Pancreas (tissue), 10 donors: ENCODE data around the gene MYO1E. TPM values are rescaled to one million over a fixed set of nuclear protein-coding genes. Genes with fewer than 3 reads are reported as not detected.

Source experiments
- ATAC-seq, 4 donors: fragments of 200-7000 bp; cut with Tn5 transposase; one replicate each; pipeline versions ENCODE4 v1.8.0 to v1.9.1; 2020; ENCODE audit warnings: mild to moderate bottlenecking in 4 of 4, moderate library complexity in 4 of 4
- DNase-seq, 6 donors: peaks; one replicate each; pipeline ENCODE4 v3.0.0-alpha.2; 2020
- FAIRE-seq: peaks from 2 replicates; lab custom pipeline; 2012; peaks lifted over from hg19 to GRCh38; lab: Jason Lieb, UNC
- H3K27ac ChIP-seq, 4 donors: fragments of 200-600 bp; sonication (generic); 1 replicate in 3 of 4; 2 replicates in 1 of 4; pipeline versions ENCODE4 v1.5.0 to v1.8.0; 2020
- H3K27me3 ChIP-seq, 4 donors: fragments of 200-600 bp; one replicate each; pipeline ENCODE4 v1.8.0; 2021
- H3K36me3 ChIP-seq, 3 donors: fragments of 200-600 bp; sonication (generic) in 1 of 3; one replicate each; pipeline versions ENCODE4 v1.5.0 to v1.8.0; 2020 to 2021
- H3K4me1 ChIP-seq, 3 donors: fragments of 200-600 bp; one replicate each; pipeline ENCODE4 v1.8.0; 2021
- H3K4me3 ChIP-seq, 4 donors: fragments of 200-600 bp; sonication (generic) in 2 of 4; one replicate each; pipeline versions ENCODE4 v1.5.0 to v1.8.0; 2020 to 2021
- H3K9me3 ChIP-seq, 4 donors: fragments of 200-600 bp; one replicate each; pipeline ENCODE4 v1.8.0; 2021
- CTCF ChIP-seq, 4 donors: fragments of 200-600 bp; sonication (generic) in 3 of 4; IDR thresholded peaks; one replicate each; pipeline versions ENCODE4 v1.5.0 to v1.8.0; 2021; ENCODE audit warnings: antibody characterized with exemption in 4 of 4
- WGBS, 2 donors: extraction: QIAGEN DNeasy Blood & Tissue Kit; methylation state at CpG; one replicate each; pipeline ENCODE4 v1.1.7; 2013; 5-methylcytosine and 5-hydroxymethylcytosine counted together
- intact Hi-C, 3 donors: fragments of 100-400 bp; cut with DNase I; formaldehyde crosslinking; loops; one replicate each; pipeline versions ENCODE4 v1.11.1 to v1.14.2; 2022
- polyA plus RNA-seq, 2 donors: library from polyadenylated mRNA; stranded (reverse); fragments of 200-250 nt; gene quantifications; one replicate each; pipeline ENCODE4 v1.2.3, GENCODE V29; 2013
- total RNA-seq, 6 donors: library from RNA; stranded (reverse); fragmentation: NEBNext Ultra II Directional in 4 of 6; extraction: Animal tissue kit (Norgen Biotek cat#: 25700) in 4 of 6; gene quantifications; one replicate each; pipeline versions ENCODE4 v1.2.1 to v1.2.4, GENCODE V29; 2021 to 2023
- donor health status: healthy with polysubstance abuse.
- donor health status: DM: no; HTN: no; CAD: no; lungs with moderate emphysema.
- donor health status: DM: no; HTN: no; CAD: no.
- donor health status: control.
- donor health status: control.
- donor health status: Bipolar disorder and iron deficiency.
- donor health status: DM: yes; HTN: yes; CAD: no.
- donor health status: DM: no; HTN: no; CAD: no.
- donor health status: DM: no; HTN: no; CAD: no.
- donor health status: DM: yes; HTN: yes; CAD: no.

The MYO1E gene
- total and polyA plus RNA-seq, 8 donors: 7.8 to 81.1 (median 25.6) TPM

- FAIRE-seq (no peak), ATAC-seq (no peak), DNase-seq (no peak)
- H3K27ac ChIP-seq: no peak overlapping the region
- intact Hi-C loops: no loop called here
- no peaks in the 10 kb centered on the region for H3K27me3 ChIP-seq
- no peak overlapping the region for H3K4me3 ChIP-seq
- WGBS, 2 donors: 59 to 60% methylated on average over 4 of the region's 4 CpGs
- no peaks in the 10 kb centered on the region for H3K36me3 ChIP-seq
- no peak for TF ChIP-seq CTCF (IDR thresholded peaks at IDR 0.05)
- H3K9me3 ChIP-seq: no peaks in the 10 kb centered on the region
- H3K4me1 ChIP-seq: no peaks in the 10 kb centered on the region
These were observed 44.1 kb upstream of the MYO1E start for GRCh38 chr15:59416816-59417215.

GRCh38 chr15:59413577-59413976 lies 40.9 kb upstream of the MYO1E start:
- FAIRE-seq (no peak), ATAC-seq (no peak), DNase-seq (no peak)
- no peak for TF ChIP-seq CTCF (IDR thresholded peaks at IDR 0.05)
- H3K27ac ChIP-seq: no peak overlapping the region
- no peaks in the 10 kb centered on the region for H3K36me3 ChIP-seq
- H3K4me3 ChIP-seq: no peak overlapping the region
- no peaks in the 10 kb centered on the region for H3K9me3 ChIP-seq
- no peaks in the 10 kb centered on the region for H3K27me3 ChIP-seq
- H3K4me1 ChIP-seq: peaks cover 0 to 12% (median 0%) of the 10 kb centered on the region in 3 donors
- 43 to 51% methylated on average over 2 of the region's 2 CpGs for WGBS, 2 donors
- intact Hi-C loops: no loop called here

GRCh38 chr15:59410391-59410896 lies 37.8 kb upstream of the MYO1E start:
- DNase-seq: peak in 2 of 6 donors; percentile 14 to 18
- no peaks in the 10 kb centered on the region for H3K27me3 ChIP-seq
- intact Hi-C loops: no loop called here
- H3K4me3 ChIP-seq: no peak overlapping the region
- no peaks in the 10 kb centered on the region for H3K36me3 ChIP-seq
- WGBS, 2 donors: 2 to 5% methylated on average over 2 of the region's 2 CpGs
- peaks cover 0 to 12% (median 0%) of the 10 kb centered on the region in 3 donors for H3K4me1 ChIP-seq
- FAIRE-seq: no peak
- peak overlapping the region in 2 of 4 donors; percentile 38 to 48 for H3K27ac ChIP-seq
- no peaks in the 10 kb centered on the region for H3K9me3 ChIP-seq
- TF ChIP-seq CTCF (IDR thresholded peaks at IDR 0.05): no peak
- peak; percentile 79 to 87 (median 82) for ATAC-seq

GRCh38 chr15:59407946-59408345 lies 35.3 kb upstream of the MYO1E start:
- H3K27ac ChIP-seq: no peak overlapping the region
- no peak for ATAC-seq
- H3K4me3 ChIP-seq: no peak overlapping the region
- no peaks in the 10 kb centered on the region for H3K36me3 ChIP-seq
- 83 to 85% methylated on average over 5 of the region's 5 CpGs for WGBS, 2 donors
- H3K9me3 ChIP-seq: no peaks in the 10 kb centered on the region
- H3K27me3 ChIP-seq: no peaks in the 10 kb centered on the region
- H3K4me1 ChIP-seq: peaks cover 0 to 12% (median 0%) of the 10 kb centered on the region in 3 donors
- intact Hi-C loops: no loop called here
- FAIRE-seq: no peak
- no peak for TF ChIP-seq CTCF (IDR thresholded peaks at IDR 0.05)
- DNase-seq: no peak

GRCh38 chr15:59406446-59406845 lies 33.8 kb upstream of the MYO1E start:
- intact Hi-C loops: no loop called here
- WGBS, 2 donors: 53 to 70% methylated on average over 3 of the region's 3 CpGs
- no peaks in the 10 kb centered on the region for H3K36me3 ChIP-seq
- H3K27me3 ChIP-seq: no peaks in the 10 kb centered on the region
- no peak for DNase-seq
- ATAC-seq: peak in 1 of 4 donors; percentile 26
- no peak overlapping the region for H3K4me3 ChIP-seq
- H3K9me3 ChIP-seq: no peaks in the 10 kb centered on the region
- no peak overlapping the region for H3K27ac ChIP-seq
- TF ChIP-seq CTCF (IDR thresholded peaks at IDR 0.05): no peak
- no peak for FAIRE-seq
- H3K4me1 ChIP-seq: peaks cover 0 to 12% (median 0%) of the 10 kb centered on the region in 3 donors
